Activated naive CD4-positive, alpha-beta T cell treated with anti-CD3 and anti-CD28 coated beads, Interleukin-2, amount 50 U/mL, for 24 hours (primary cell): ENCODE data around the gene SNRPD1.
"Not testable (repeated sequence)": the region's sequence is repeated elsewhere in the genome, so short reads cannot be mapped to it uniquely, and the experiment has no call there.

Experiments
- H3K27ac Mint-ChIP-seq: one replicate; pipeline ENCODE4 v1.8.0; 2021; ENCODE audit warnings: mild to moderate bottlenecking, mixed read lengths
- H3K27me3 Mint-ChIP-seq: one replicate; pipeline ENCODE4 v1.8.0; 2021; ENCODE audit warnings: mixed read lengths
- H3K36me3 Mint-ChIP-seq: one replicate; pipeline ENCODE4 v1.8.0; 2021; ENCODE audit warnings: mixed read lengths
- H3K4me1 Mint-ChIP-seq: one replicate; pipeline ENCODE4 v1.8.0; 2021; ENCODE audit warnings: mixed read lengths
- H3K4me3 Mint-ChIP-seq: one replicate; pipeline ENCODE4 v1.8.0; 2021; ENCODE audit warnings: mild to moderate bottlenecking, mixed read lengths
- H3K9me3 Mint-ChIP-seq: one replicate; pipeline ENCODE4 v1.8.0; 2021; ENCODE audit warnings: mixed read lengths

The SNRPD1 gene

GRCh38 chr18:21612125-21613039, at the start of gene SNRPD1:
TSS of gene SNRPD1 (plus strand) at chr18:21612314. CDS start at chr18:21612430, 116 bp downstream.
- Mint-ChIP-seq H3K36me3 (peaks cover 17% of the 10 kb centered on the region), H3K4me1 (peaks cover 34% of the 10 kb centered on the region), H3K27ac (peak within 1 kb of the TSS; percentile 100), H3K9me3 (no peaks in the 10 kb centered on the region), H3K4me3 (peak within 1 kb of the TSS; percentile 100), H3K27me3 (no peaks in the 10 kb centered on the region)

GRCh38 chr18:21571772-21572171, 40.3 kb upstream of the SNRPD1 start:
- H3K36me3 Mint-ChIP-seq, result peaks cover 26% of the 10 kb centered on the region
- H3K9me3 Mint-ChIP-seq, result no peaks in the 10 kb centered on the region
- peaks cover 13% of the 10 kb centered on the region for H3K4me1 Mint-ChIP-seq
- H3K4me3 Mint-ChIP-seq, result no peak overlapping the region
- no peak overlapping the region for H3K27ac Mint-ChIP-seq
- H3K27me3 Mint-ChIP-seq, result no peaks in the 10 kb centered on the region

GRCh38 chr18:21575656-21576055, 36.5 kb upstream of the SNRPD1 start:
- H3K4me1 Mint-ChIP-seq, result peaks cover 21% of the 10 kb centered on the region
- no peaks in the 10 kb centered on the region for H3K27me3 Mint-ChIP-seq
- H3K4me3 Mint-ChIP-seq, result no peak overlapping the region
- no peak overlapping the region for H3K27ac Mint-ChIP-seq
- H3K36me3 Mint-ChIP-seq, result peaks cover 30% of the 10 kb centered on the region
- no peaks in the 10 kb centered on the region for H3K9me3 Mint-ChIP-seq

GRCh38 chr18:21584391-21584790, 27.7 kb upstream of the SNRPD1 start:
- peaks cover 51% of the 10 kb centered on the region for H3K4me1 Mint-ChIP-seq
- no peaks in the 10 kb centered on the region for H3K27me3 Mint-ChIP-seq
- no peaks in the 10 kb centered on the region for H3K9me3 Mint-ChIP-seq
- peaks cover 12% of the 10 kb centered on the region for H3K36me3 Mint-ChIP-seq
- H3K4me3 Mint-ChIP-seq, result no peak overlapping the region
- H3K27ac Mint-ChIP-seq, result no peak overlapping the region

GRCh38 chr18:21592361-21592760, 19.8 kb upstream of the SNRPD1 start:
- not testable (repeated sequence) for H3K27me3 Mint-ChIP-seq, H3K9me3 Mint-ChIP-seq, H3K27ac Mint-ChIP-seq, H3K36me3 Mint-ChIP-seq, H3K4me3 Mint-ChIP-seq
- H3K4me1 Mint-ChIP-seq, result peaks cover 53% of the 10 kb centered on the region

- Mint-ChIP-seq H3K9me3 (no peaks in the 10 kb centered on the region), H3K36me3 (peaks cover 7% of the 10 kb centered on the region), H3K4me3 (peak overlapping the region; percentile 20), H3K4me1 (peaks cover 54% of the 10 kb centered on the region), H3K27ac (peak overlapping the region; percentile 68), H3K27me3 (no peaks in the 10 kb centered on the region)
Observed at GRCh38 chr18:21593540-21594257, 18.4 kb upstream of the SNRPD1 start.

- Mint-ChIP-seq H3K4me3 (peak overlapping the region; percentile 51), H3K36me3 (peaks cover 2% of the 10 kb centered on the region), H3K27me3 (no peaks in the 10 kb centered on the region), H3K4me1 (peaks cover 50% of the 10 kb centered on the region), H3K9me3 (no peaks in the 10 kb centered on the region), H3K27ac (no peak overlapping the region)
Observed at GRCh38 chr18:21597620-21598019, 14.5 kb upstream of the SNRPD1 start.

- H3K4me3 Mint-ChIP-seq, result peak overlapping the region; percentile 96
- no peaks in the 10 kb centered on the region for H3K9me3 Mint-ChIP-seq
- H3K4me1 Mint-ChIP-seq, result peaks cover 46% of the 10 kb centered on the region
- H3K27ac Mint-ChIP-seq, result peak overlapping the region; percentile 97
- H3K36me3 Mint-ChIP-seq, result peaks cover under 1% of the 10 kb centered on the region
- no peaks in the 10 kb centered on the region for H3K27me3 Mint-ChIP-seq
Observed at GRCh38 chr18:21598726-21599584, 13.2 kb upstream of the SNRPD1 start.

GRCh38 chr18:21599585-21600525, 12.3 kb upstream of the SNRPD1 start:
- no peaks in the 10 kb centered on the region for H3K9me3 Mint-ChIP-seq

GRCh38 chr18:21600526-21601410, 11.3 kb upstream of the SNRPD1 start, which contains the start of gene ESCO1:
TSS of gene ESCO1 (minus strand) at chr18:21600704. CDS start at chr18:21574843, 25,861 bp downstream.
- peak within 1 kb of the TSS; percentile 97 for H3K27ac Mint-ChIP-seq
- H3K4me1 Mint-ChIP-seq, result peaks cover 40% of the 10 kb centered on the region
- peak within 1 kb of the TSS; percentile 96 for H3K4me3 Mint-ChIP-seq
- no peaks in the 10 kb centered on the region for H3K9me3 Mint-ChIP-seq
- no peaks in the 10 kb centered on the region for H3K27me3 Mint-ChIP-seq
- no peaks in the 10 kb centered on the region for H3K36me3 Mint-ChIP-seq

More at GRCh38 chr18:21599585-21600525, 12.3 kb upstream of the SNRPD1 start:
- H3K4me1 Mint-ChIP-seq, result peaks cover 40% of the 10 kb centered on the region
- H3K27me3 Mint-ChIP-seq, result no peaks in the 10 kb centered on the region
- H3K27ac Mint-ChIP-seq, result peak overlapping the region; percentile 97
- H3K4me3 Mint-ChIP-seq, result peak overlapping the region; percentile 96
- no peaks in the 10 kb centered on the region for H3K36me3 Mint-ChIP-seq

- H3K27ac Mint-ChIP-seq, result peak overlapping the region; percentile 77
- H3K9me3 Mint-ChIP-seq, result no peaks in the 10 kb centered on the region
- H3K4me3 Mint-ChIP-seq, result no peak overlapping the region
Observed at GRCh38 chr18:21602299-21602587, 9.9 kb upstream of the SNRPD1 start.

GRCh38 chr18:21604671-21605070, 7.4 kb upstream of the SNRPD1 start:
- no peak overlapping the region for H3K27ac Mint-ChIP-seq
- no peaks in the 10 kb centered on the region for H3K36me3 Mint-ChIP-seq
- peaks cover 10% of the 10 kb centered on the region for H3K4me1 Mint-ChIP-seq
- H3K27me3 Mint-ChIP-seq, result no peaks in the 10 kb centered on the region
- no peak overlapping the region for H3K4me3 Mint-ChIP-seq
- H3K9me3 Mint-ChIP-seq, result no peaks in the 10 kb centered on the region

More at GRCh38 chr18:21602299-21602587, 9.9 kb upstream of the SNRPD1 start:
- Mint-ChIP-seq H3K27me3 (no peaks in the 10 kb centered on the region), H3K4me1 (peaks cover 29% of the 10 kb centered on the region), H3K36me3 (no peaks in the 10 kb centered on the region)

GRCh38 chr18:21605213-21605612, 6.9 kb upstream of the SNRPD1 start:
- H3K4me1 Mint-ChIP-seq, result peaks cover 7% of the 10 kb centered on the region
- no peaks in the 10 kb centered on the region for H3K9me3 Mint-ChIP-seq
- H3K27ac Mint-ChIP-seq, result no peak overlapping the region
- H3K4me3 Mint-ChIP-seq, result no peak overlapping the region
- H3K27me3 Mint-ChIP-seq, result no peaks in the 10 kb centered on the region
- H3K36me3 Mint-ChIP-seq, result no peaks in the 10 kb centered on the region
